NCI-H2029 (cell line): ENCODE results near the gene FPGT.
A peak's percentile ranks its signal among the peaks of the same experiment; 100 is the strongest.
"Not testable (repeated sequence)": the region's sequence is repeated elsewhere in the genome, so short reads cannot be mapped to it uniquely, and the experiment has no call there.

Source experiments
- DNase-seq: peaks from one replicate; lab custom pipeline; 2025; lab: John Stamatoyannopoulos, UW

Gene FPGT

GRCh38 chr1:74197657-74198552 is at the start of gene FPGT, which contains the start of gene LRRIQ3:
Gene FPGT, plus strand, starts transcription at chr1:74198242. Its CDS starts 37 bp downstream, at chr1:74198279.
Gene LRRIQ3, minus strand, starts transcription at chr1:74198176. Its CDS starts 14,492 bp downstream, at chr1:74183684.
- DNase-seq = peak; percentile 95

- DNase-seq = no peak
These were observed 38.0 kb upstream of the FPGT start for GRCh38 chr1:74160046-74160445.

GRCh38 chr1:74161497-74161896 is 36.5 kb upstream of the FPGT start:
- no peak for DNase-seq

GRCh38 chr1:74162333-74162732 is 35.7 kb upstream of the FPGT start:
- no peak for DNase-seq

- DNase-seq = not testable (repeated sequence)
These were observed 23.6 kb upstream of the FPGT start for GRCh38 chr1:74174423-74174822.

GRCh38 chr1:74180490-74180889 is 17.6 kb upstream of the FPGT start:
- DNase-seq = no peak

- no peak for DNase-seq
These were observed 4.1 kb upstream of the FPGT start for GRCh38 chr1:74193908-74194307.

- no peak for DNase-seq
These were observed 2.7 kb upstream of the FPGT start for GRCh38 chr1:74195339-74195738.

- DNase-seq = no peak
These were observed 787 bp upstream of the FPGT start for GRCh38 chr1:74197255-74197654.

GRCh38 chr1:74199504-74199903 is 1.5 kb downstream of the FPGT start:
- no peak for DNase-seq

- DNase-seq = no peak
These were observed 7.2 kb downstream of the FPGT start for GRCh38 chr1:74205266-74205665.

- no peak for DNase-seq
These were observed 17.2 kb downstream of the FPGT start for GRCh38 chr1:74215229-74215628.

GRCh38 chr1:74222701-74223100 is 24.7 kb downstream of the FPGT start:
- DNase-seq = no peak

- DNase-seq = no peak
These were observed 25.4 kb downstream of the FPGT start for GRCh38 chr1:74223453-74223852.

- no peak for DNase-seq
These were observed 37.1 kb downstream of the FPGT start, which contains the start of gene TNNI3K for GRCh38 chr1:74235153-74235552. Gene TNNI3K, plus strand, starts transcription at chr1:74235387. Its CDS starts 65 bp downstream, at chr1:74235452.

GRCh38 chr1:74236440-74236839 is 38.4 kb downstream of the FPGT start:
- no peak for DNase-seq

GRCh38 chr1:74237035-74237434 is 39.0 kb downstream of the FPGT start:
- no peak for DNase-seq

- no peak for DNase-seq
These were observed 39.7 kb downstream of the FPGT start for GRCh38 chr1:74237787-74238186.

- DNase-seq = no peak
These were observed 47.2 kb downstream of the FPGT start for GRCh38 chr1:74245168-74245772.

- DNase-seq = no peak
These were observed 48.3 kb downstream of the FPGT start for GRCh38 chr1:74246315-74246714.

- DNase-seq = no peak
These were observed 50.0 kb downstream of the FPGT start for GRCh38 chr1:74247881-74248528.

GRCh38 chr1:74253243-74253824 is 55.3 kb downstream of the FPGT start:
- not testable (repeated sequence) for DNase-seq
